Measurements from ENCODE around the gene TFCP2.
A peak's percentile ranks its signal among the peaks of the same experiment; 100 is the strongest.

TFCP2 gene

DNA sequence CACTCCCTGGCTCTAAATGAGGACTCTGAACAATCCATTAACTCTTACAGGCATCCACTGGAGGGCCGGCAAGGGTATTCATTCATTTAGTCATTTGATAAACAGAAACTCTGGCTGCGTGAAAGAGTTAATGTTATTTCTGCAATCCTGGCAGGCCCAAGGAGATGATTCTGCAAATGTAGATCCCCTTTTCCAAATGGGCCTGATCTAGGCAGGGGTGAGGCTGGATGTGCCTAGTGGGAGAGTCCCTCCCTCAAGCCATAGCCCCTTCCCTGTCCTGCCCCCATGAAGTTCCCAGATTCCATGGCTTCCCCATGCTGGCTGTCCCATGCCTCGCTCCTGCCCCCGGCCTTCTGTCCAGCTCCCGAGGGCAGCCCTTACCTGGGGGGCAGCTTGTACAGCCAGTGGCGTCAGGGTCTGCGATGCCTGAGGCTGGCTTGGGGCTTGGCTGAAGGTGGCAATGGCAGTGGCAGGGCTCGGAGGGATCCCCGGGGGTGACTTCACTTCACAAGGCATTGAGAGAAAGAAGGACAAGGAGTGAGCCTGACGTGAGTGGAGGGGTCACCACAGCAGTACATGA is 26.5 kb upstream of the TFCP2 start:
- intact Hi-C loops (cut with DNase I), result no loop called here
- DNase-seq, result no peak

DNA sequence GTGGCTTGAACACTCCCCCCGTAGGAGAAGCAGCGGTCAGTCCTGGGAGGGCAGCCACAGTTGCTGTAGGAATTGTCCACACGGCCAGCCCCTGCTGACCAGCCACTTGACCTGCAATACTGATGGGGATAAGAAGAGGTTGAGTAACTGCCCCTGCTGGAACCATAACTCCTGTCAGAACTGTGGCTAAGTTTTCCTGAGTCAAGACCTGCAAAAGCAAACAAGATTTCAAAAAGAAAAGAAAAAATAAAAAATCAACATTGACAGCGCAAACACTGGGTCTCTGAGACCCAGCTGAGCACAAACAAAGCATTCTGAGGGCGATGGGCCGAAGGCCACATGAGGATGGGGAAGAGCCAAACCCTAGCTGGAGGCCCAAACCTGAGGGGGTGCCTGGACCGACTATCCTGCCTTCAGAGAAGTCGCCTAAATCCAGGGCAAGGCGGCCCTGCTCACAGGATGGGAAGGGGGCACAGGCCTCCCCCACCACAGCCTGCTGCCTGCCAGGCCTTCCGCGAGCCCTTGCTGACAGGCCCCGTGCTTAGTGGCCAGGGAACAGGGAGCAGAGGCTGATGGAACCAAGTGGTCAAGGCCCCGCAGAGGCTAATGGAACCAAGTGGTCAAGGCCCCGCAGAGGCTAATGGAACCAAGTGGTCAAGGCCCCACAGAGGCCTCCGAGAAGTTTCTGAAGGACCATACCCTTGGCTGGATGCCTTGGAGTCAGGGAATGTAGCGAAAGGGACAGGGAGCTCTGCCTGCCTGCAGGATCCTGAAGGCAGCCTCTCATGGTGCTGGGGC is 25.8 kb upstream of the TFCP2 start:
- peak in 1 of 42 donors; percentile 4 for DNase-seq
- intact Hi-C loops (cut with DNase I), result no loop called here

DNA sequence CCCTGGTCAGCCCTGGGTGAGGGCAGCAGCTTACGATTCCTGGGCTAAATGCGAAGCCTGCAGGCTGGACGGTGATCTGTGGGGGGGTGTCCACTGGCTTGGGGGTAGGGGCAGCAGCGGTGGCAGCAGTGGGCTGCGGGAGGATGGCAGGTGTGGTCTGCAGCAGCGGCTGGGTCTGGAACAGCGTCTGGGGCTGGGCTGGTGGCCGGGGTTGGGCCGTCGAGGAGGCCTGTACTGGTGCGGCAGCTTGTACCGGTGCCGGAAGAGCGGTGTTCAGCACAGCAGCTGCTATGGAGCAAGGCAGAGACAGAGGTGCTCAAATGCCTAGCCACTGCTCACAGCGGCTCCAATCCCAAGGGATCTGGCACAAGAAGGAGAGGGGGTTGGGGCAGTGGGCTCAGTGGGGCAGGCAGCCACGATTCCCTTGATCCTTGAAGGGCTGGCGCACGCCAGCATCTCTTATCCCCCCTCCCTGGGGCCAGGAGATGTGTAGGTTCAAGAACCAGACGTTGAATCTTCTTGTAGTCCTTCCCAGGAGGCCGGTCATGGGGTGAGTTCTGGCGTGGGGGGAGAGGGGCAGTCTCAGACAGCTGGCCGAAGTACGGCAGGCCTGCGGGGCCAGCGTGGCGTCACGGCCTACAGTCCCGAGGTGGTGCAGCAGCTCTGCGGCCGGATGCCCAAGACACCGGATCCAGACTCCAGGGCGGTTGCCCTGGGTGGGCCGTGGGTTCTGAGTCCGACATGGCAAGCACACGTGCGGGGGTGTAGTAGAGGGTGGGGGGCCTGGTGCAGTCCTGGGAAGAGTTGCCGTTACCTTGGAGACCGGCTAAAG is 25.0 kb upstream of the TFCP2 start:
- intact Hi-C loops (cut with DNase I), result no loop called here
- DNase-seq, result peak in 1 of 42 donors; percentile 32

DNA sequence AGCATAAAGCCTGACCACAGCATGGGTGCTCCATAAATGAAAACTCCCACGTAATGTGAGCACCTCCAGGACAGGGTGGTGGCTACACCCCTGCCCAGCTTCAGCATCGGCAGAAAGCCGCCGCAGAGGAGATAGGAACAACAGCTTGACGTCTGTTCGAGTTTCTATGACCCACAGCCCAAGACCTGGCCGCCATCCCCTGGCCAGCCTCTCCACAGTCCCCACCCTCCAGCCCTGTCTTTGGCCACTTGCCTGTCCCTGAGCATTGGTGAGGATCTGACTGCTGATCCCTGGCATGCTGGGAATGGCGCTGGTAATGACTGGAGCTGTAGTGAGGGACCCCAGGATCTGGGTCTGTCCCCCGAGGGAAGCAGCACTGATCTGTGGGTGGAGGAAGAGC is 23.6 kb upstream of the TFCP2 start:
- DNase-seq, result peak in 1 of 42 donors; percentile 27
- intact Hi-C loops (cut with DNase I), result no loop called here

DNA sequence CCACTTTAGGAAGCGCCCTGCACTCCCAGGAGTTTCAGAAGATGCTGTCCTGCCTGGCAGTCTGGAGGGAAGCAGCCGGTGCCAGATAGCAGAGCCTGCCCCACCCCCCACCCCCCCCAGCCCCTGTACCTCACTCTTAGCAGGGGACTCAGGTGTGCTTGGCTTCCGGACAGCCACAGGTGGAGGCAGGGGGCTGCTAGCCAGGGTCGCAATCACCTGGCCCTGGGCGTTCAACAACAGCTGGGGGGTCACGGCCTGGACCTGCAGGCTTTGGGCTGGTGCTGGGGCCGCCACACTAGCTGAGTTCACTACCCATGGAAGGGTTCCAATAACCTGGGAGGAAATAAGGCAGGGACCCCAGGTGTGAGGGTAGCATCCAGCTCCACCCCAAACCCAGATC is 22.9 kb upstream of the TFCP2 start:
- intact Hi-C loops (cut with DNase I), result no loop called here

DNA sequence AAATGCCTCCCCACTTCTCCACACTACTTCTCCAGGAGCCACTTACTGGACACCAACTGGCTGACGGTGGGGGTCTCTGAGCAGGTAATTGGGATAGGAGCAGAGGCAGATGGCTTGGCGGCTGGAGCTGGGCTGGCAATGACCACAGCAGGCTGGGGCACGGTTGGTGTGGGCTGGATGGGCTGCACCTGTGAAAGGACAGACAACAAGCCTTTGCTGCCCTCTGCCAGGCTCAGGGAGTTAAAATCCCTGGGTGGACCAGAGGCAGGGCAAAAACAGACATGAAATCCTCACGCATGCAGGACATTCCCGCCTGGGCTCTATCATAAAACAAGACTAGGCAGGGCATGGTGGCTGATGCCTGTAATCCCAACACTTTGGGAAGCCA is 19.3 kb upstream of the TFCP2 start:
- no peak for DNase-seq
- intact Hi-C loops (cut with DNase I), result no loop called here

More for the DNA sequence above, 22.9 kb upstream of the TFCP2 start:
- DNase-seq, result no peak

DNA sequence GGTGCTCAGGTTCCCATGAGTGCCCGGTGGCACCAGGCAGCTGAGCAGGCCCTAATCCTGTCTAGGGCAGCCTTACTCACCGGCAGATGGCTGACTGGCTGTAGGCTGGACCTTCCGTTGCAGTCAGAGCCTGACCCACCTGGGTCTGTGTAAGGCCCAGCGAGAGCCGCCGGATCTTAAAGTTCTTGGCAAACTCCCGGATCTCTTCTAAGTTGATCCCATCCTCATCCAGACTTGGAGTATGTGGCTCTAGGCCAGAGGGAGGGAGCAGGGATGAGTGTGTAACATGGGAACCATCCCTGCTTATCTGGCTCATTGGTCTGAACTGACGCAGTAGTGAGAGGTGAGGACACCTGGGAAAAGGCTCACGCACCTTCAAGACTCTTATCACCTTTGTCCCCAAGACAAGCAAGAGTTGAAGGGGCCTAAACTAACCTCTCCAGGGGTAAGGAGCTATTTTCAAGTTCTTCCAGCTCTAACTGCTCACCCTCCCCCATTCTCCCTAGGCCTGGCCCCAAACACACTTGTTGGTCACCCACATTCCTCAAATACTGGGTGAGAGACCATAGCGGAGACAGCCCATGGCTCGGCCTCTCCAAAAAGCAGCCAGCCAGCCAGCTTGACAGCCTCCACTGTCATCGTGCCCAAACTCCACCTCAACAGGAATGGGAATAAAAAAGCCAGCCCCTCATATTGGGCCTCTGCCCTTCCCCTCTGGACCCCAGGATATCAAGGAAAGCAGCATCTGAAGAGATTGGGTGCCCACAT is 18.8 kb upstream of the TFCP2 start:
- intact Hi-C loops (cut with DNase I), result no loop called here
- no peak for DNase-seq

DNA sequence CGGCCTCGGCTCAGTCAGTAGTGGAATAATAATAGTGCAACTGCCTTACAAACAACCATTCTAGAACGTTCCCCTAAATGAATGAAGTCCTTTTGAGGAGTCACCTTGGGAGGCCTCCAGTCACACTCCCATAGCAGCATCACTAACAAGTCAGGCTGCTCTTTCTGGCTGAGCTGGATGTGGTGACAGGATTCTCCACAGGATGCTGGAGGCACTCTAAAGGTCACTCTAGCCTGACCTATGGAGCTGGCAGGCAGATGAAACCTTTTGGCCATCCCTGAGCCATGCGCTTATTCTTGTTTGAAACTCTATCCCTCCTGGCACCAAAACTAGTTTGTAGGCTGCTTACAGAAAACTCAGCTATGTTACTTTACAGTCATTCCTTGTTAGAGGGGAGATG is 17.9 kb upstream of the TFCP2 start:
- DNase-seq, result no peak
- intact Hi-C loops (cut with DNase I), result no loop called here

DNA sequence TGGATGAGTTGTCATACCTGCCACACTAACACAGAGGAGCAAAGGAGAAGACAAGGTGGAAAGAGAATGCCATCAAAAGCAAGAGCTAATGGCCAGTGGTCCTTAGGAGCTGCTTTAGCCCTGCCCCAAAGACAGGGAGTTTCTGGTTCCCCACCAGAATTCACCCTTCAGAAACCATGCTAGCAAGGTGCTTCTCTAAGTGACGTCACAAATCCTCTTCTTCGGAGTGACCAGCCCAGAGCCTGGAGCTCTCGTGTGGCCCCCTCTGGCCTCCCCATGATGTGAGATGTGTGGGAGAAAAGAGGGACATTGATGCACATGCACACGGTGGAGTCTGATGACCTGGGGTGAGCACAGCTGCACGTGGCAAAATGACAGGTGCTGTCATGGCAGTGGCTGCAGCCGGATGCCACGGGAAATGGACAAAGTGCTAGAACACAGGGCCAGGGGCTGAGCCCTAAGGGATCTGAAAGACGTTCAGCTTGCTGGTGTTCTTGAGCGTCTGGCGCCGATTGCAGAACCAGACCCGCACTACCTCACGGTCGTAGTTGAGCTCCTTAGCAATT is 16.9 kb upstream of the TFCP2 start:
- intact Hi-C loops (cut with DNase I), result no loop called here
- no peak for DNase-seq

DNA sequence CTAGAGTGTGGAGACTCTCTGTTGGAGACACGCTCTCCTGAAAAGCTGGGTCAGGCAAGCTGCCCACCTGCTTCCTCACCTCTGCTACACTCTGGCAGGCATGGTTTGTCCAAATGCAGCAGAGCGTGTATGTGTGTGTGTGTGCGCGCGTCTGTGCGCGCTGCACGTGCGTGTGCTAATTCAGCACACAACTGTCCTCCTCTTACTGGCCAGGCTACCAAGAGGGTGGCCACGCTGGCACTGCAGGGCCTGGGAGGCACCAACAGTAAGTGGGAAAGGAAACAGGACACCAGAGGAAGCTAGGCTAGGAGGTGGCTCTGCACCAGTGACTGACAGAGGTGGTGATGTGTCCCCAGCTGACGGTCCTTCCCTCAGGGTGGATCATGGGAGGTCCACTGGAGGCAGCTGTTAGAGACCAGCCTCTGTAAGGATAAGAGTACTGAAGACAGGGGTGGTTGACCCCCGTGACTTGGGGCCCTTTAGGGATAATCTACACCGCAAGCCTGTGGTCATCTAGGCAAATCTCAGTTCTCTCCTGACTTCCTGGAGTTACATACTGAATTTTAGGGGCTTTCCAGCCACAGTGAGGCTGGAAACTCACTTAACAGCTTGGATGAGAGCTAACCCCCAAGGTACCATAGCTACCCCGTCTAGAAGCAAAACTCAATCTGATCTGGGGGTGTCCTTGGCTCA is 15.6 kb upstream of the TFCP2 start:
- intact Hi-C loops (cut with DNase I), result no loop called here
- no peak for DNase-seq

DNA sequence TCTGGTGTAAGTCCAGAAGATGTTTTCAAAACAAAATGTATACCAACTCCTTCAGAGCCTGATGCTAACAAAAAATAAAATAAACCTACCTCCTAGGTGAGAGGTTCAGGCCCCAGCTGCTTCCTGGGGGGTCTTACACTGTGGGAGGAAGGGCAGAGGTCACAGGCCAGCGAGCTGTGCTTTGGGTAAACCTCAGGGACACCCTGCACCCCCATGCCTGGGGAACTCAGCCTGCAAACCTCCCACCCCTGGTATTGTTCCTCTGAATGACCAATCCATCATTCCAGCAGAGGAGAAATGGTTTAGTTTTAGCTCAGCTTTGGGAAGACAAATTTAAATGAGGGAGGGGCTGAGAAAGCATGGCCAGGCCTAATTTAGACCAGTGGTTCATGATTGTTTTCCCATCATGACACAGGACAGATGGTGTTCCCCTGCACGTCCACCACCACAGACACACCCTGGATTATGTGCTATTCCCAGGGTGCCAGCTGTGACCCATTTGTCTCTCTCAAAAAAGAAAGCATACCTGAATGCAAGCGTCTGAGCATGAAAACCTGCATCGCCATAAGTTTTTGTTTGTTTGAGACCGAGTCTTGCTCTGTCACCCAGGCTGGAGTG is 14.5 kb upstream of the TFCP2 start:
- intact Hi-C loops (cut with DNase I), result no loop called here
- no peak for DNase-seq

DNA sequence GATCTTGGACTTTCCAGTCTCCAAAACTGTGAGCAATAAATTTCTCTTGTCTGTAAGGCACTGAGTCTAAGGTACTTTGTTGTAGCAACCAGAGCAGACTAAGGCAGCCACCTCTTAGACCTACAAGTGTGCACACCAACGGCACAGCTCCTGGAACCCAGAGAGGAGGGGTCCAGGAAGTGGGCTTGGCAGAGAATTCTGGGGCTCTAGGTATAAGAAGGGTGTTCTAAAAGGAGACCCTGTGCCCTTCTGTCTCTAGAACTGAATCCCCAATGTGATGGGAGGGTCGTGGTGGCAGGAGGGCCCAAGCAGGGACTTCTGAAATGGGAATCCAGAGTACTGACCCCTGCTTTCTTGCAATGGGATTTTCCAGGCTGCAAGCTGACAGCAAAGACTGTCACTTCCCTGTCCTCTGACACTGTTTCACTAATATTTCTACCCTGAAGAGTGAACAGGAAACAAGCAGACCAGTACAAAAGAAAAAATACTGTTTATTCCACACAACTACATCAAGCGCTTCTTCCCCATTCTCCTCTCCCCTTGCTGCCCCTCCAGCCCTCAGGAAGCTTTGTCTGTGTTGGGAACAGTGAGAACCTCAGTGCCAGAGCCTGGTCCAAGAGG is 13.6 kb upstream of the TFCP2 start:
- intact Hi-C loops (cut with DNase I), result no loop called here
- no peak for DNase-seq

DNA sequence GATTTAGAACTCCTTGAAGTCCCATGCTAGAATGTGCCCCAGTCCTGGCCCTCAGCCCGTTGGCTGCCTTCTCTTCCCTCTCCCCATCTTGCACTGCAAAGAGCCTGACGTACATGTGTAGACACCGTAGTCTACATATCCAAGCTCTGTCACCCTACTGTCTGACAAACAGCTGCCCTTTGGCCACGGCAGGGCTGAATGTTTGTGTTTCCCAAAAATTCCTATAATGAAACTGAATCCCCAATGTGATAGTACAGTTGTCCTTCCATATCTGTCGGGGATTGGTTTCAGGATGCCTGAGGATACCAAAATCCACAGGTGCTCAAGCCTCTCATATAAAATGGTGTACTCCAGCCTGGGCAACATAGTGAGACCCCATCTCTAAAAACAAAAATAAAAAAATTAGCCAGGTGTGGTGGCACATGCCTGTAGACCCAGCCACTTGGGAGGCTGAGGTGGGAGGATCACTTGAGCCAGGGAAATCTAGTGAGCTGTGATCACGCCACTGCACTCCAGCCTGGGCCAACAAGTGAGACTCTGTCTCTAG is 12.3 kb upstream of the TFCP2 start:
- intact Hi-C loops (cut with DNase I), result no loop called here
- DNase-seq, result no peak

DNA sequence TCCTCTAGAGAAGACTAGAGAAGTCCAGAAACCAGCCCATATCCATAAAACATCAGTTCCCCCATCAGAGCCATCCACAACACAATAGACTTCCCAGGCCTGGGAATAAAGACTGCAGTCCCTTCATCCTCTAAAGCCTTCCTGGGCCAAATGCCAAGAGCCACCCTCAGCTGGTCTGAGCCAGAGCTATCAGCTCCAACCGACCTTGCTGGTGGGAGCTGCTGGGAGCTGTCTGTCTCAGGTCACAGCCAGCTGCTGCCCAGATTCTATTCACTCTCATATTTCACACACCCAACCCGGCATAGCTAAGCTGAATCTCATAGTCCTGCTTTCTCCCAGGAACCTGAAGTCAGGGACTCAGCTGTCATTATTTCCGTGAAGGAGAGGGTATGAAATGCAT is 10.9 kb upstream of the TFCP2 start:
- intact Hi-C loops (cut with DNase I), result no loop called here
- peak in 24 of 42 donors; percentile 20 to 69 (median 42) for DNase-seq

DNA sequence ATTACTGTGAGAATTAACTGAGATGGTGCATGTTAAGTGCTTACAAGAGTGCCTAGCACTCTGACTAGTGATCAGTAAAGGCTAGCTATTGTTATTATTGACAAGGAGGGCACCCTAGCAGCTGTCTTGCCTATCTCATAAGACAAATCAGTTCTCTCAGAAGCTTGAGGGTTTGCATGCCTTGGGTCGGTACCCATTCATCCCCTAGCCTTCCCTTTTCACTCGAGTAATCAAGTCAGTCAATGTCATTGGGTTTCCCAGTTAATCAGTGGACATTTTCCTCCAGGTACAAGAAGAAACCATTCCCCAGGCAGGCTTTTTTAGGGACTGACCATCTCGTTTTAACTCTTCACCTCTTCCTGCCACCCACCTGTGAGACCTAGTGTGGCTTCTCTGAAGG is 10.4 kb upstream of the TFCP2 start:
- intact Hi-C loops (cut with DNase I), result no loop called here
- DNase-seq, result no peak

DNA sequence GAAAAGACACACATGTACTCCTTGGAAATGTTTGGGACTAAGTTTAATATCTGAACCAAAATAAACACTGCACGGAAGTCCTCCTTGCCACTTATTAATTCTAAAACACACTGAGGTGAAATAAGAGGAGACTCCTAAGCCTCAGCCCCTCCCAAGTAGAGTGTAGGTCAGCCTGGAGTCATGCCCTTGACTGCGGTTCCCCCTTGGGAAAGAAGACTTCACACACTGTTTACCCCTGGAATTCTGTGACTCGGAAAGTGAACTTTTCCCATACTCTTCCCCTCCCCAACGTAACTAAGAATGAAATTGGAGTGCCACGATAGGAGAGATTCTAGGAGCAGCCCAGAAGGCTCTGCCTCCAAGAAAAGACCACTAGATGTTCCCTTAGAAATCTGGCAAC is 8.6 kb upstream of the TFCP2 start:
- no peak for DNase-seq
- intact Hi-C loops (cut with DNase I), result no loop called here

DNA sequence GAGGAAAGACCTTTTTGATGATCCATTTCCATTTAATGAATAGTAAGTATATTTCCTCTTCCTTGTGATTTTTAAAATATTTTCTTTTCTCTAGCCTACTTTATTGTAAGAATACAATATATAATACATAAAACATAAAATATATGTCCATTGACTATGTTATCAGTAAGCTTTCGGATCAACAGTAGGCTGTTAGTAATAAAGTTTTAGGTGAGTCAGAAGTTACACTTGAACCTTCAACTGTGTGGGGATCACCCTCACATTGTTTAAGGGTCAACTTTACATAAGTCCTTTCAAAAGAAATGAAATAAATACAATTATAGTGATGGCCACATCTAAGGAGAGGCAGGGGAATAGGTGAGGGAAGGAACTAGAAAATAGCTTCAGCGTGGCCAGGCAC is 5.0 kb upstream of the TFCP2 start:
- intact Hi-C loops (cut with DNase I), result loop anchor here (10.0 kb wide), 1 partner anchor 93 kb away; the partner anchor contains the start of gene CSRNP2

More for the DNA sequence above, 5.0 kb upstream of the TFCP2 start:
- no peak for DNase-seq

Measured in head of caudate nucleus (tissue), 42 donors.